ENCODE measurements around the gene ZSWIM3.
A peak's percentile ranks its signal among the peaks of the same experiment; 100 is the strongest.
"Not testable (repeated sequence)": the region's sequence is repeated elsewhere in the genome, so short reads cannot be mapped to it uniquely, and the experiment has no call there.

ZSWIM3 gene

DNA sequence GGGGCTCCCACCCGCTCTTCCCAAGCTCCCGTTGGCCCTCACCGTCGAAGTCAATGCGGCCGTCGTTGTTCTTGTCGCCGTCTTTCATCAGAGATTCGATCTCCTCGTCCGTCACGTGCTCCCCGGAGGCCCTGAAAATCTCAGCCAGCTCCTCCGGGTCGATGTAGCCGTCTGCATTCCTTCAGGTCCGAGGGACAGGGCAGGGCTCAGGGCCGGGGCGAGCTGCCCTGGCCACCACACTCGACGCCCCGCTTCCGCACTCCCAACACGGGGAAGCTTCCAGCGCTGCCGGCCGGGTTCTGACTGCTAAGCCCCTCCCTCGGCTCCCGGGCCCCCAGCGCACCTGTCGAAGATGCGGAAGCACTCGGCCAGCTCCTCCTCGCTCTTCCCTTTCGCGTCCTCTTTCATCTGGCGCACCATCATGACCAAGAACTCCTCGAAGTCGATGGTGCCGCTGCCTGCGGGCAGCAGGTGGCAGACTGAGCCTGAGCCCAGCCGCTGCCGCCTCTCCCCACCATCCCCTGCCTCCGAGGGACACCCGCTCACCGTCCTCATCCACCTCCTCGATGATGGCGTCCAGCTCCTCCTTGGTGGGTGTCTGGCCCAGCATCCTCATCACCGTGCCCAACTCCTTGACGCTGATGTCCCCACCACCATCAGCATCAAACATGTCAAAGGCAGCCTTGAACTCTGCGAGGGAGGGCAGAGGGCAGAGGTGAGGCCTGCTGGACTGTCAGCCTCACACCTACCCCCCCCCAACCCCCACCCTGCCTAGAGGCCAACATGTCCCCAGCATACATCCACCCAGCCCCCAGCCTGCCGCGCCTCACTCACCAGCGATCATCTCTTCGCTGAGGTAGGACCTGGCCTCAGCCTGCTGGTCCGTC, 33.2 kb upstream of the ZSWIM3 start:
- TF ChIP-seq, protein P1, sequence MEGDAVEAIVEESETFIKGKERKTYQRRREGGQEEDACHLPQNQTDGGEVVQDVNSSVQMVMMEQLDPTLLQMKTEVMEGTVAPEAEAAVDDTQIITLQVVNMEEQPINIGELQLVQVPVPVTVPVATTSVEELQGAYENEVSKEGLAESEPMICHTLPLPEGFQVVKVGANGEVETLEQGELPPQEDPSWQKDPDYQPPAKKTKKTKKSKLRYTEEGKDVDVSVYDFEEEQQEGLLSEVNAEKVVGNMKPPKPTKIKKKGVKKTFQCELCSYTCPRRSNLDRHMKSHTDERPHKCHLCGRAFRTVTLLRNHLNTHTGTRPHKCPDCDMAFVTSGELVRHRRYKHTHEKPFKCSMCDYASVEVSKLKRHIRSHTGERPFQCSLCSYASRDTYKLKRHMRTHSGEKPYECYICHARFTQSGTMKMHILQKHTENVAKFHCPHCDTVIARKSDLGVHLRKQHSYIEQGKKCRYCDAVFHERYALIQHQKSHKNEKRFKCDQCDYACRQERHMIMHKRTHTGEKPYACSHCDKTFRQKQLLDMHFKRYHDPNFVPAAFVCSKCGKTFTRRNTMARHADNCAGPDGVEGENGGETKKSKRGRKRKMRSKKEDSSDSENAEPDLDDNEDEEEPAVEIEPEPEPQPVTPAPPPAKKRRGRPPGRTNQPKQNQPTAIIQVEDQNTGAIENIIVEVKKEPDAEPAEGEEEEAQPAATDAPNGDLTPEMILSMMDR (IDR thresholded peaks at IDR 0.05; ENCODE audit: low read depth, low read length): peak; percentile 64
- no peak overlapping the region for H3K4me3 ChIP-seq (ENCODE audit: low read depth, low read length)
- DNase-seq (ENCODE audit: low read depth, low spot score): peak; percentile 39
- in situ Hi-C loops (cut with HindIII; ENCODE audit: low sequenced_read_pairs): no loop called here

GRCh38 chr20:45826381-45827019, 30.9 kb upstream of the ZSWIM3 start:
- H3K4me3 ChIP-seq (ENCODE audit: low read depth, low read length): no peak overlapping the region
- DNase-seq (ENCODE audit: low read depth, low spot score): peak; percentile 65
- TF ChIP-seq, protein P1 (IDR thresholded peaks at IDR 0.05; ENCODE audit: low read depth, low read length): no peak
- in situ Hi-C loops (cut with HindIII; ENCODE audit: low sequenced_read_pairs): no loop called here

- no peak for DNase-seq (ENCODE audit: low read depth, low spot score)
Measured at GRCh38 chr20:45827030-45827652, 30.3 kb upstream of the ZSWIM3 start, which contains the start of gene TNNC2. Gene TNNC2 (minus strand): TSS chr20:45827312. CDS start chr20:45827248, 64 bp downstream.

GRCh38 chr20:45827712-45828111, 29.7 kb upstream of the ZSWIM3 start:
- TF ChIP-seq, protein P1 (IDR thresholded peaks at IDR 0.05; ENCODE audit: low read depth, low read length): no peak
- H3K4me3 ChIP-seq (ENCODE audit: low read depth, low read length): no peak overlapping the region

More at GRCh38 chr20:45827030-45827652, 30.3 kb upstream of the ZSWIM3 start, which contains the start of gene TNNC2:
- in situ Hi-C loops (cut with HindIII; ENCODE audit: low sequenced_read_pairs): no loop called here
- TF ChIP-seq, protein P1 (IDR thresholded peaks at IDR 0.05; ENCODE audit: low read depth, low read length): no peak
- H3K4me3 ChIP-seq (ENCODE audit: low read depth, low read length): no peak within 1 kb of the TSS

DNA sequence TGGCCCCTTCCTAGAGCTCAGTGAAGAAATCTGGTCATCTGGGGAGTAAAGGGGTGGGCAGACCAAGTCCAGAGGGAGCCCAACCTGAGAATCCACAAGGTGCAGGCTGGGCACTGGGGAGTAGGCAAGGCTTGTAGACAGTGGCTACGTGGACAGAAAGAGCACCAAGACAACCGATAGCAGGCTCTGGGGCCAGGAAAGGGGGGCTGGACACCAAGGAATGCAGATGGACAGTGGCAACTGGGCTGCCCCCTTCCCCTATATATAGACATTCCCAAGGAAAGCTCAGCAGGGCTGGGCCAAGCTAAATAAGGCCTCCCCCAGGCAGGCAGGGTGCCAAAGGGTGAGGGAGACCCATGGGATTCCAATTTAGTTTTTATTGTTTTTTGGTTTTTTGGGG, 28.8 kb upstream of the ZSWIM3 start:
- H3K4me3 ChIP-seq (ENCODE audit: low read depth, low read length): no peak overlapping the region
- in situ Hi-C loops (cut with HindIII; ENCODE audit: low sequenced_read_pairs): no loop called here
- DNase-seq (ENCODE audit: low read depth, low spot score): no peak
- TF ChIP-seq, protein P1 (IDR thresholded peaks at IDR 0.05; ENCODE audit: low read depth, low read length): no peak

More at GRCh38 chr20:45827712-45828111, 29.7 kb upstream of the ZSWIM3 start:
- DNase-seq (ENCODE audit: low read depth, low spot score): no peak
- in situ Hi-C loops (cut with HindIII; ENCODE audit: low sequenced_read_pairs): no loop called here

DNA sequence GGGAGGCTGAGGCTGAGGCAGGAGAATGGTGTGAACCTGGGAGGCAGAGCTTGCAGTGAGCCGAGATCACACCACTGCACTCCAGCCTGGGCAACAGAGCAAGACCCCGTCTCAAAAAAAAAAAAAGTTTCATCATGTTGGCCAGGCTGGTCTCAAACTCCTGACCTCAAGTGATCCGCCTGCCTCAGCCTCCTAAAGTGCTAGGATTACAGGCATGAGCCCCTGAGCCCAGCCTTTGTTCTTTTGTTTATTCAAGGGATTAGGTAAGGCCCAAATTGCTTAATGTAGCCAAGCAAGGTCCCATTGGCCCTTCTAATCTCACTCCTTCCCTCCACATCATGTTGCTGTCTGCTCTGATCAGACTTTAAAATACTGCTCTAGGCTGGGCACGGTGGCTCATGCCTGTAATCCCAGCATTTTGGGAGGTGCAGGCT, 27.7 kb upstream of the ZSWIM3 start:
- in situ Hi-C loops (cut with HindIII; ENCODE audit: low sequenced_read_pairs); H3K4me3 ChIP-seq (ENCODE audit: low read depth, low read length); DNase-seq (ENCODE audit: low read depth, low spot score): not testable (repeated sequence)

Data from astrocyte of the spinal cord (primary cell).